HG03060 (cell line): ENCODE data around the gene UBXN11.

Experiments
- ATAC-seq: cut with Tn5 transposase; IDR thresholded peaks from one replicate; pipeline ENCODE4 v1.9.1; 2021; ENCODE audit warnings: low read depth, moderate number of reproducible peaks; ENCODE audit not compliant: unreplicated experiment

Gene UBXN11

GRCh38 chr1:26288311-26288941, 18.0 kb downstream of the UBXN11 start:
- ATAC-seq: no peak

DNA sequence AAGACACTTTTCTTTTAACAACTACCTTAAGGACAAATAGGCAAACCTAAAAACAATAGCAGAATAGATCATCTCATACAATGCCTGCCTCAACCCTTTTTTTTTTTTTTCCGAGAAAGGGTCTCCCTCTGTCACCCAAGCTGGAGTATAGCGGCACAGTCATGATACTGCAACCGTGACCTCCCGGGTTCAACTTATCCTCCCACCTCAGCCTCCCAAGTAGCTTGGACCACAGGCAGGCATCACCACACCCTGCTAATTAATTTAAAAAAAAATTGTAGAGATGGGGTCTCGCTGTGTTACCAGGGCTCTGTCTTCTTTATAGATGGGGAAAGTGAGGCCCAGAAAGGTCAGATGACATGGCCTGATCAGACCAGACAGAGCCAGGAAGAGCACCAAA, 18.6 kb downstream of the UBXN11 start:
- ATAC-seq: no peak

GRCh38 chr1:26287033-26287711, 19.3 kb downstream of the UBXN11 start:
- ATAC-seq: no peak

DNA sequence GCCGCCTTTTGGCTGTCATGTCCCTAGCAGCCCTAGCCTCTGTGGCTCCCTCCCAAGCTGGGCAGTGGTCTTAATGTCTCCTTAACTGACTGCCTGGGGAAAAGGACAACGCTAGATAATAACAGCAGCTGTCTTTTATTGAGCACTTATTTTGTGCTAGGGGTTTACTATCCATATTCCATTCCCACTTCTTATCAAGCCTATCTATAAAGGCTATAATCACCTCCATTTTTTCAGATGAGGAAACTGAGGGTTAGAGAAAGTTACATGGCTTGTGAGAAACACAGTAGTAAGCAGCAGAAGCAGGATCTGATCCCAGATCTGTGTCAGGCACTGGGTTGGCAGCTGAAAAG, 20.4 kb downstream of the UBXN11 start:
- ATAC-seq: no peak

- ATAC-seq: no peak
Measured at GRCh38 chr1:26285366-26286063, 20.9 kb downstream of the UBXN11 start.

GRCh38 chr1:26284597-26285347, 21.7 kb downstream of the UBXN11 start:
- peak; percentile 36 for ATAC-seq

DNA sequence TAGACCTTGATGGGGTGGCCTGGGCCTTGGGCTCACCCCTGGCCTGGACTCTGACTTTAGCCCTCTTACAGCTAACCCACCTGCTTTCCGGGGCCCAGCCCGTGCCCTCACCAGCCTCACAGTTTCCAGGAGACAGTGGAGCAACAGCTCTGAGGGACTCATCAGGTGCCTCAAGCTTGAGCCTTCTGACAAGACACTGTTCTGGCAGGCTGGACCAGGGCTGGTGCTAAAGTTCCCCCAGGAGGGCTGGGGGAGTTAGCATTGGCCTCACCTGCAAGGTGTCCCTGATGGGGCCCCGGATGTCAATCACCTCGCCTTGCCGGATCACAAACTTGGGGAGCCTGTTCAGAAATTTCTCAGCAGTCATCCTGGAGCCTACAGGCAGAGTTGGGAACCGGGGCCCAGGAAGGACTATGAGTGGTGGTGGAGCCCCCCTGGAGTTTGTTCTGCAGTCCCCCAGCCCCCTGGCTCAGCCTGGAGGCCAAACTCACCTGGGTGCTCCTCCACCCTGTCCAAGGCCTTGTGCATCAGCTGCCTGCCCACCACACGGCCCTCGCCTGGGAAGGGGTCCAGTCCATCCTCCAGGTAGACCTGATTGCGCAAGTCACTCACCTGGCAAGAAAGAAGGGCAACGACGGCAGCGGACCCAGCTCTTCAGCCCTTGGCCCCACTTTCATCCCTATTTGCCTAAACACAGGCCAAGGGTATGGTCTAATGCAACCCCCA, 22.4 kb downstream of the UBXN11 start:
- ATAC-seq: no peak

DNA sequence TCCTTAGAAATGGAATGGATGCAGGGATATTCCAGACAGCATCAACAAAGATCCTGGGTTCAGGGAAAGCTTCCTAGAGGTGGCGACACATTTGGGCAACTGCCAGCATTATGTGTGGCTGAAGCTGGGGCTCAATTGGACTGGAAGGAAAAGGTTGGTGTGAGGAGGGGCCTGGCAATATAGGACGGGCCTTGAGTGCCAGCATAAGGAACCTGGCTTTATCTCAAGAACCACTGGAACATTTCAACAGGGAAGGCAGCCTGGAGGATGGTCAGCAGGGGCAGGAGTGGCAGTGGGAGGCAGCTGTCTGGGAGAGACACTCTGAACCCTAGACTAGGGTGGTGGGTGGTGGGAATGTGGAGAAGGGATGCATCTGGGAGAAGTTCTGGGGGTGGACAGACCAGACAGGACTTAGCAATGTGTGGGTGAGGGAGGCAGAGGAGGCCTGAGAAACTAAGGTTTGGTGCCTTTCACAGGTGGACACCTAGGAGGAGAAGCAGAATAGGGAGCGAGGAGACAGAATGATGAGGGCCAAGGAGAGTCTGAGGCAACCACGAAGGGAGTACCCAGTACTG, 23.1 kb downstream of the UBXN11 start:
- ATAC-seq: no peak

- ATAC-seq: no peak
Measured at GRCh38 chr1:26282401-26282918, 24.0 kb downstream of the UBXN11 start.

- ATAC-seq: no peak
Measured at GRCh38 chr1:26281971-26282370, 24.5 kb downstream of the UBXN11 start.

GRCh38 chr1:26281091-26281958, 25.1 kb downstream of the UBXN11 start:
- no peak for ATAC-seq

- no peak for ATAC-seq
Measured at GRCh38 chr1:26280333-26281042, 25.9 kb downstream of the UBXN11 start.

DNA sequence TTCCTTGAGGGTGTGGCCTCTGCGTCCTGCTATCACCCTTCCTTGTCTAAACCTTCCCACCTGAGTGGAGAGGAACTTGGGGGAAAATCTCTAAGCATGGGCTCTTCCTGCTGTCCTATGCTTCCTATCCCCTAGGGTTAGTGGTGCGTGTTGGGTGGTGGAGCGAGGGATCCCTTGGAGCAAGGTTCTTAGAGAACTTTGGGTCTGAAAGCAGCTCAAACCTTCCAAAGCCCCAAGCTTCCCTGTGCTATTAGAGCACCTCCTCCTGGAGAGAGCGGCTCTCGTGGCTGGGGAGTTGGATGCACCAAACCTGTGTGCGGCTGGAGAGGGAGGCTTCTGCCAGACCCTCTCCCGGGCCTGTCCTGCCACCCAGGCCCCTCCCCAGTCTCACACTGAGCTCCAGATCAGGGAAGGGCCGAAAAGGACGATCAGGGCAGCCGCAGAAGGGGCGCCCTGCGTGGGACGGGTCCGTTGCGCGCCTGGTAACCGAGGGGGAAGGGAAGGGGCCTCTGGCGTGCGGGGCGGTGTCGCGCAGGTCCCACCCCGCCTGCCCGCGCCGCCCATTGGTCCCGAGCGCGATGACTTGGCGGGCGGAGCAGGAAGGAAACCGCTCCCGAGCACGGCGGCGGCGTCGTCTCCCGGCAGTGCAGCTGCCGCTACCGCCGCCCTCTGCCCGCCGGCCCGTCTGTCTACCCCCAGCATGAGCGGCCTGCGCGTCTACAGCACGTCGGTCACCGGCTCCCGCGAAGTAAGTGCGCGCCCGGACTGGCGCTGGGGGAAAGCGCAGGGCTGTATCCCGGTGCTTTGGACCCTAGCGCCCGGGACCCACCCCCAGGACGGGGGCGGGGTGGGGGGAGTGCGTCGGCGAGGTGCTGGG, 26.7 kb downstream of the UBXN11 start, which contains the start of gene SH3BGRL3:
SH3BGRL3 (plus strand) TSS at position 631 of the 877 bp plus-strand sequence; CDS start at position 701, 70 bp downstream.
- ATAC-seq: no peak

DNA sequence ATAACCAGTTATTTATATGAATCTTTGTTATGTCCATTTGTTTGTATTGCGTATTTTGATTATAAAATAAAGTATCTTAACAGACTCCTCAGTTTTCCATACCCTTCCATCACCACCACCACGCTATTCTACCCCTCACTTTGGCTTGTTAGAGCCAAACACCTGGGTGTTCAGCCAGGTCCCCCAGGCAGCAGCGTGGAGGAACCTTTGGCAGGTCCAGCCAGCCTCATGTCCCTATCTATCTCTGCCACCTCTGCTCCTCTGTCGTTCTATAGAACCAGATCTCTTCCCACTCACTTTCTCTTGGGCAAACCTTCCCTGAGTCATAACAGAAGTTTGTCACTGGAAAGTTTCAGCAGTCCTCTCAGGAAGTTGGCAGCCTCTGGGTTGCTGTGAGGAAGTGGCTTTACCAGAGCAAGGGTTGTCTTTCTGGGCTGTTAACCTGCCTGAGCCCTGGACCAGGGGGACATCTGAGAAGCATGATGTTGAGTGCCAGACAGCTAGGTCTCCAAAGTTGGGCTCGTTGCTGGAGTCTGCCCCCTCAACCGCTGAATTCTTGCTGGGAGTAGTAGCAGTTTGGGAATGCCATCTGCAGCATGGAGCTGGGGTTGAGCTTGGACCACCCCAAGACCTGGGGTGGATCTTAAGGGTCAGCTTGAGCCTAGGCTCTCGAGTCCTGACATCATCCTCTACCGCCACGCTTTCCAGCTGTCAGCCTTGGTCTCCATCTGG, 27.5 kb downstream of the UBXN11 start:
- ATAC-seq: no peak

- no peak for ATAC-seq
Measured at GRCh38 chr1:26278303-26278702, 28.1 kb downstream of the UBXN11 start.

GRCh38 chr1:26277719-26278118, 28.7 kb downstream of the UBXN11 start:
- ATAC-seq: no peak

DNA sequence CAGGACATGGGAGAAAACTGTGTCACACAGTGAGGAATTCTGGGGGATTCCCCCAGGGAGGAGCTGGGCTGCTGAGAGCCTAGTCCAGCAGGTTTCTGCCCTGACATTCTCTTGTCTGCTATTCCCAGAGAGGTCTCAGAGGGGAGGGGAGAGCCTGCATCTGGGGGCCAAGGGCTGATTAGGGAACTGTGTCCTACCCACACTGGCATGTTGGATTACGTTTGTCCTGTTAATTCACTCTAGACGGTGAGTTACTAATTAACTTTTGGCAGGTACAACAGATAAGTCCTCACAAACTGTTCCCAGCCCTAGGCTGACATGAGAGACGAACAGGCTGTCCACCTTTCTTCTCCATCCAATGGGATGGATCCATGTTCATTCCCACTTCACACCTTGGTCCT, 29.2 kb downstream of the UBXN11 start:
- no peak for ATAC-seq
